GM23338 (cell line): ENCODE results near the gene CNKSR1.

Experiments
- CREB1 ChIP-seq: fragments of 250-450 bp; sonication (Bioruptor Pico); IDR thresholded peaks from 2 replicates; pipeline ENCODE4 v1.5.0; 2020; ENCODE audit warnings: low read depth, mild to moderate bottlenecking, moderate library complexity
- EZH2 ChIP-seq: fragments of 200-600 bp; sonication (generic); IDR thresholded peaks from one replicate; pipeline ENCODE4 v1.8.0; 2017; ENCODE audit warnings: antibody characterized with exemption, mild to moderate bottlenecking, low read depth; ENCODE audit not compliant: unreplicated experiment
- POLR2AphosphoS5 ChIP-seq: IDR thresholded peaks from 2 replicates; pipeline ENCODE4 v1.6.1; 2016; ENCODE audit warnings: antibody characterized with exemption, low read depth
- ZNF462 ChIP-seq: fragments of 250-450 bp; sonication (Bioruptor Pico); IDR thresholded peaks from 2 replicates; pipeline ENCODE4 v1.5.0; 2020; ENCODE audit warnings: mild to moderate bottlenecking, moderate library complexity
- TF ChIP-seq, protein P1 (sequence below), 2 experiments: fragments of 200-600 bp in 1 of 2; sonication (generic) in 1 of 2; conservative IDR thresholded peaks; 2 replicates each; pipeline versions ENCODE4 v1.5.1 to v1.6.1; 2016 to 2017; ENCODE audit warnings: antibody characterized with exemption in 2 of 2, low read depth in 2 of 2, mild to moderate bottlenecking in 2 of 2, moderate library complexity in 1 of 2
- TF ChIP-seq, protein P2 (sequence below): IDR thresholded peaks from one replicate; pipeline ENCODE4 v1.6.1; 2018; ENCODE audit warnings: antibody characterized with exemption; ENCODE audit not compliant: unreplicated experiment

DNA sequence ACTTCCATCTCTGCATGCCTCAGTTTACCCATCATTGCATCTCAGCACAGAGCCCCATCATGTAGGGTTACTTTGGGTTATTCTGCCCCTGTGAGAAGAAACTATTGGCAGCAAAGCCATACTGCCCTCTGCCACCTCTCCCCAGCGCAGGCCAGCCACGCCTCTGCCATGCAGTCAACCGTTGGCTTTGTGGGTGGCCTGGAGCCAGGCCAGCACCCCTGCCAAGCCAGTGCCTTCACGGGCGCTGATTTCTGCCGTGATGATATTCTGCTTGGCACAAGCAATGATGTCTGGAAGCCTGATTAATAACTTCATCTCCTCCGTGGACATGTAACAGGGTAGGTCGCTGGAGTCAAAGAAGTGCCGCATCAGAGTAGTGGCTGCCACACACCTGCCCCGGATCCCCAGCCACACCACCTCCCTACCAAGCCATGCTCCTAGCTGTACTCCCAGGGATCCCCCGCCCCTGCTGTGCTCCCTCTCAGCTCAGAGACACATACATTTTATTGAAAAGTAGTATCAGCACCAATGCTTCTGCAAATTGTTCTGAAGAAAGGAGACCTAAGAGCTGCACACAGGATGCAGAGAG lies 41.7 kb downstream of the CNKSR1 start:
- TF ChIP-seq, protein P1, sequence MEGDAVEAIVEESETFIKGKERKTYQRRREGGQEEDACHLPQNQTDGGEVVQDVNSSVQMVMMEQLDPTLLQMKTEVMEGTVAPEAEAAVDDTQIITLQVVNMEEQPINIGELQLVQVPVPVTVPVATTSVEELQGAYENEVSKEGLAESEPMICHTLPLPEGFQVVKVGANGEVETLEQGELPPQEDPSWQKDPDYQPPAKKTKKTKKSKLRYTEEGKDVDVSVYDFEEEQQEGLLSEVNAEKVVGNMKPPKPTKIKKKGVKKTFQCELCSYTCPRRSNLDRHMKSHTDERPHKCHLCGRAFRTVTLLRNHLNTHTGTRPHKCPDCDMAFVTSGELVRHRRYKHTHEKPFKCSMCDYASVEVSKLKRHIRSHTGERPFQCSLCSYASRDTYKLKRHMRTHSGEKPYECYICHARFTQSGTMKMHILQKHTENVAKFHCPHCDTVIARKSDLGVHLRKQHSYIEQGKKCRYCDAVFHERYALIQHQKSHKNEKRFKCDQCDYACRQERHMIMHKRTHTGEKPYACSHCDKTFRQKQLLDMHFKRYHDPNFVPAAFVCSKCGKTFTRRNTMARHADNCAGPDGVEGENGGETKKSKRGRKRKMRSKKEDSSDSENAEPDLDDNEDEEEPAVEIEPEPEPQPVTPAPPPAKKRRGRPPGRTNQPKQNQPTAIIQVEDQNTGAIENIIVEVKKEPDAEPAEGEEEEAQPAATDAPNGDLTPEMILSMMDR (conservative IDR thresholded peaks at IDR 0.05; ENCODE audit: low read depth in 2 of 2) = no peak
- no peak for TF ChIP-seq POLR2AphosphoS5
- no peak for TF ChIP-seq ZNF462 (CRISPR knock-in tag)
- TF ChIP-seq CREB1 (CRISPR knock-in tag) = no peak
- no peak for TF ChIP-seq EZH2
- TF ChIP-seq, protein P2, sequence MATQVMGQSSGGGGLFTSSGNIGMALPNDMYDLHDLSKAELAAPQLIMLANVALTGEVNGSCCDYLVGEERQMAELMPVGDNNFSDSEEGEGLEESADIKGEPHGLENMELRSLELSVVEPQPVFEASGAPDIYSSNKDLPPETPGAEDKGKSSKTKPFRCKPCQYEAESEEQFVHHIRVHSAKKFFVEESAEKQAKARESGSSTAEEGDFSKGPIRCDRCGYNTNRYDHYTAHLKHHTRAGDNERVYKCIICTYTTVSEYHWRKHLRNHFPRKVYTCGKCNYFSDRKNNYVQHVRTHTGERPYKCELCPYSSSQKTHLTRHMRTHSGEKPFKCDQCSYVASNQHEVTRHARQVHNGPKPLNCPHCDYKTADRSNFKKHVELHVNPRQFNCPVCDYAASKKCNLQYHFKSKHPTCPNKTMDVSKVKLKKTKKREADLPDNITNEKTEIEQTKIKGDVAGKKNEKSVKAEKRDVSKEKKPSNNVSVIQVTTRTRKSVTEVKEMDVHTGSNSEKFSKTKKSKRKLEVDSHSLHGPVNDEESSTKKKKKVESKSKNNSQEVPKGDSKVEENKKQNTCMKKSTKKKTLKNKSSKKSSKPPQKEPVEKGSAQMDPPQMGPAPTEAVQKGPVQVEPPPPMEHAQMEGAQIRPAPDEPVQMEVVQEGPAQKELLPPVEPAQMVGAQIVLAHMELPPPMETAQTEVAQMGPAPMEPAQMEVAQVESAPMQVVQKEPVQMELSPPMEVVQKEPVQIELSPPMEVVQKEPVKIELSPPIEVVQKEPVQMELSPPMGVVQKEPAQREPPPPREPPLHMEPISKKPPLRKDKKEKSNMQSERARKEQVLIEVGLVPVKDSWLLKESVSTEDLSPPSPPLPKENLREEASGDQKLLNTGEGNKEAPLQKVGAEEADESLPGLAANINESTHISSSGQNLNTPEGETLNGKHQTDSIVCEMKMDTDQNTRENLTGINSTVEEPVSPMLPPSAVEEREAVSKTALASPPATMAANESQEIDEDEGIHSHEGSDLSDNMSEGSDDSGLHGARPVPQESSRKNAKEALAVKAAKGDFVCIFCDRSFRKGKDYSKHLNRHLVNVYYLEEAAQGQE = no peak
